ENCODE results near the gene MIER3. TPM values are rescaled to one million over a fixed set of nuclear protein-coding genes. Genes with fewer than 3 reads are reported as not detected.

The MIER3 gene
- total and polyA plus RNA-seq, 4 experiments from 2014 or later: 5.5 to 32.8 (median 17.9) TPM

- ChIA-PET POLR2A (ENCODE audit: partially characterized antibody) (no interaction called here), CTCF (ENCODE audit: partially characterized antibody) (interaction anchor here (1.1 kb wide), 1 partner anchor 601 kb away, joined by 3 read pairs; no protein-coding TSS in a partner anchor)
- Histone ChIP-seq H3K4me3 (ENCODE audit: low read length in 2 of 2) (no peak overlapping the region), H3K4me1 (ENCODE audit: insufficient read depth, low read length) (peaks cover 21% of the 10 kb centered on the region), H3K27me3 (ENCODE audit: insufficient read depth, low read length) (no peaks in the 10 kb centered on the region), H3K27ac (ENCODE audit: low read depth, low read length) (no peak overlapping the region), H3K36me3 (ENCODE audit: insufficient read depth, low read length) (peaks cover 86% of the 10 kb centered on the region), H3K9me3 (ENCODE audit: control insufficient read depth in 1 of 2, low read length in 2 of 2) (no peaks in the 10 kb centered on the region)
- Mint-ChIP-seq H3K4me3 (peak overlapping the region in 3 of 8 donors; percentile 1 to 4 (median 2)), H3K27ac (peak overlapping the region in 4 of 7 donors; percentile 0 to 62 (median 27)), H3K36me3 (peaks cover 62 to 84% of the 10 kb centered on the region in 2 donors), H3K4me1 (peaks cover 21 to 43% (median 32%) of the 10 kb centered on the region in 4 donors), H3K27me3 (no peaks in the 10 kb centered on the region), H3K9me3 (no peaks in the 10 kb centered on the region)
- intact Hi-C loops (cut with micrococcal nuclease): loop anchor here (2.0 kb wide), 1 partner anchor 17 kb away; no protein-coding TSS in a partner anchor
- DNase-seq: no peak
These were observed 80.1 kb downstream of the MIER3 start for GRCh38 chr5:56871777-56872176.

Other genes with a start within 250 kb of the MIER3 start
- gene MAP3K1, start 136.6 kb downstream of the MIER3 start, total RNA-seq: 100 to 1,000 TPM; 139 to 146 TPM
- 10 to 100 TPM; 41.6 to 79.8 TPM for gene MAP3K1, start 136.6 kb downstream of the MIER3 start, polyA plus RNA-seq
- gene SETD9, start 42.5 kb downstream of the MIER3 start, total RNA-seq: 1 to 10 TPM; 3.8 to 6.8 TPM
- gene SETD9, start 42.5 kb downstream of the MIER3 start, polyA plus RNA-seq: 10 to 100 TPM in 1 of 2 donors, 1 to 10 TPM in 1; 8.2 to 11.1 TPM
- 100 to 1,000 TPM; 136 to 137 TPM for gene GPBP1, start 221.9 kb upstream of the MIER3 start, total RNA-seq
- gene GPBP1, start 221.9 kb upstream of the MIER3 start, polyA plus RNA-seq: 100 to 1,000 TPM in 1 of 2 donors, 10 to 100 TPM in 1; 92.1 to 104 TPM

Data from CD4-positive, alpha-beta memory T cell (primary cell).